ENCODE results near the gene DVL1. TPM values are rescaled to one million over a fixed set of nuclear protein-coding genes. Genes with fewer than 3 reads are reported as not detected.

DVL1 gene
- total RNA-seq, 1 donor from 2014 or later = 66.0 TPM

DNA sequence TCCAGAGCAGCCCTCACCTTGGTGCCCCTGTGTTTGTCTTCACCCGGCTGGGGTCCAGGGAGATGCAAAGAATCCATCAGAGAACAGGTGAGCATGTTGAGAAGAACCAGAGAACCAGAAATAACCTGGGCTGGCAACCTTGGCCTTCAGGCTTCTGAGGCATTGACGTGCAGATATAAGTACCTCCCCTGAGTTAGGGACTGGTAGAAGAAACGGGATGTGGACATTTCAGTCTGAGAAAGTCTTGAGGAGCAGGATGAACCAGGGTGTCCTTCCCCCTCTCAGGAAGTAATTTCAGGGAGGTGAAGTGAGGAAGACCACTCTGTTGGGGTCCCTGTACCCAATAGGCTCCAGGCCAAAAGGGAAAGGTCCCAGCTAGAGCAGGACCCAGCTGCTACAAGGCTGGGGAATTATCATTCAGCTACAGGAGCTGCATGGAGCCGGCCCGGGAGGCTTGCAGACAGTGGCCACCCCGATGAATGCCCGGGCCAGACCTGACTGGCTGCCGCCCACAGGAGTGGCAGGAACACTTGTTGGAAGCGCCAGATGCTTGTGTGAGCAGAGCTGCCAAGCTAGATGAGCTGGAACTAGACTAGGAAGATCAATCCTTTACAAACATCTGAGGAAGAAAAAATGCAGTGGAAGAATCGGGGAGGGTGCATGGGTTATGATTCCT lies 27.5 kb upstream of the DVL1 start:
- ATAC-seq (no peak), DNase-seq (no peak)
- Histone ChIP-seq H3K9me3 (no peaks in the 10 kb centered on the region), H3K27me3 (no peaks in the 10 kb centered on the region), H3K27ac (no peak overlapping the region), H3K4me3 (no peak overlapping the region), H3K36me3 (peaks cover 6% of the 10 kb centered on the region), H3K4me1 (peaks cover 25% of the 10 kb centered on the region)
- TF ChIP-seq, protein P1, sequence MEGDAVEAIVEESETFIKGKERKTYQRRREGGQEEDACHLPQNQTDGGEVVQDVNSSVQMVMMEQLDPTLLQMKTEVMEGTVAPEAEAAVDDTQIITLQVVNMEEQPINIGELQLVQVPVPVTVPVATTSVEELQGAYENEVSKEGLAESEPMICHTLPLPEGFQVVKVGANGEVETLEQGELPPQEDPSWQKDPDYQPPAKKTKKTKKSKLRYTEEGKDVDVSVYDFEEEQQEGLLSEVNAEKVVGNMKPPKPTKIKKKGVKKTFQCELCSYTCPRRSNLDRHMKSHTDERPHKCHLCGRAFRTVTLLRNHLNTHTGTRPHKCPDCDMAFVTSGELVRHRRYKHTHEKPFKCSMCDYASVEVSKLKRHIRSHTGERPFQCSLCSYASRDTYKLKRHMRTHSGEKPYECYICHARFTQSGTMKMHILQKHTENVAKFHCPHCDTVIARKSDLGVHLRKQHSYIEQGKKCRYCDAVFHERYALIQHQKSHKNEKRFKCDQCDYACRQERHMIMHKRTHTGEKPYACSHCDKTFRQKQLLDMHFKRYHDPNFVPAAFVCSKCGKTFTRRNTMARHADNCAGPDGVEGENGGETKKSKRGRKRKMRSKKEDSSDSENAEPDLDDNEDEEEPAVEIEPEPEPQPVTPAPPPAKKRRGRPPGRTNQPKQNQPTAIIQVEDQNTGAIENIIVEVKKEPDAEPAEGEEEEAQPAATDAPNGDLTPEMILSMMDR (IDR thresholded peaks at IDR 0.05) = no peak
- intact Hi-C loops (cut with DNase I) = no loop called here

DNA sequence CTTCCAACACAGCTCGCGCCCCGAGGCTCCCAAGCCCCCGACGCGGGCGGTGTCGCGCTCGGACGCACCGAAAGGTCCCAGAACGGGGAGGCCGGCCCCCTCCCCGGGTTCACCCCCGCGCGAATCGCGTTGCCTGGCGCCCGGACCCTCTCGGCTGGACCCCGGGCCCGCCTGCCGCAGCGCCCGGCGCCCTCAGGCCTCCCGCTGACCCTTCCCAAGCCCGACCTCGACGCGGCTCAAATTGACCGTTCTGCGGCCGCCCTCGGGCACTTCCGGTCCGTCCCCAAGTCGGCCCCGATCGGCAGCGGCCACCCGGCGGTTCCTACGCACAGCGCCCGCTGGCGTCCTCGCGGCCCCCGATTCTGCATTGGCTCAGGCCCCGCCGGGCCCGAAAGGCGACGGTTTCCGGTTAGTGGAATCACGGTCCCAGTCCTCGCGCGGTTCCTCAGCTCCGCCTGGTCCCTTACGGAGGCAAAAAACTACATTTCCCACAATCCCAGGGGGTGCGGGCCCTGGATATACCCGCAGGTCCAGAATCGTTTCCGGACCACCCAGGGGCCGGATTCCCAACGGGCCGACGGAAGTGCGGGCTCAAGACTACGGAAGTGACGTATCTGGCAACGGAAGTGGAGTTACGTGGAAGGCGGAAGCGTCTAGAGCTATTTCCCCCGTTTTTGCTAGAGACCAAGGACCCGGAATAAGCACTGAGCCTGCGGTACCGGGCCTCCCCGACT lies 25.9 kb upstream of the DVL1 start, which contains the start of gene AURKAIP1:
Gene AURKAIP1, minus strand, starts transcription at position 279 of the 734 bp plus-strand sequence. CDS start 451 bp downstream, outside the sequence.
- peak within 1 kb of the TSS; percentile 98 for H3K4me3 ChIP-seq
- peaks cover 6% of the 10 kb centered on the region for H3K36me3 ChIP-seq
- TF ChIP-seq, protein P1 (IDR thresholded peaks at IDR 0.05) = peak; percentile 35
- peak; percentile 98 for DNase-seq
- peaks cover 28% of the 10 kb centered on the region for H3K4me1 ChIP-seq
- ATAC-seq = peak; percentile 95
- intact Hi-C loops (cut with DNase I) = no loop called here
- H3K9me3 ChIP-seq = no peaks in the 10 kb centered on the region
- H3K27me3 ChIP-seq = no peaks in the 10 kb centered on the region
- H3K27ac ChIP-seq = peak within 1 kb of the TSS; percentile 96

DNA sequence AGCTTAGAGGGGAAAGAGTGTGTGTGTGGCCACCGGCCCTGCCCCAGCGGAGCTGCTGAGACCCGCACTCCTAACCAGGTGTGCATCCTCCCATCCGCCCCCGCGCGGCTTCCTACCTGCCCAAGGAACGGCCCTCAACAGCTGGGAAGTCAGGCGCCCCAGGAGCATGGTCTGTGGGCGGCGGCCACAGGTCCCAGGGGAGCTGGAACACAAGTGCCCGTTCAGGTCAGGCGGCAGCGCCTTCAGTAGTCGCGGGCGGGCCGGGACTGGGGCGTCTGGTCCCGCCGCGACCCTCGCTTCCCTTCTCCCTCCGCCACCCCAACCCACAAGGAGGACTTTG lies 25.3 kb upstream of the DVL1 start:
- intact Hi-C loops (cut with DNase I) = no loop called here

DNA sequence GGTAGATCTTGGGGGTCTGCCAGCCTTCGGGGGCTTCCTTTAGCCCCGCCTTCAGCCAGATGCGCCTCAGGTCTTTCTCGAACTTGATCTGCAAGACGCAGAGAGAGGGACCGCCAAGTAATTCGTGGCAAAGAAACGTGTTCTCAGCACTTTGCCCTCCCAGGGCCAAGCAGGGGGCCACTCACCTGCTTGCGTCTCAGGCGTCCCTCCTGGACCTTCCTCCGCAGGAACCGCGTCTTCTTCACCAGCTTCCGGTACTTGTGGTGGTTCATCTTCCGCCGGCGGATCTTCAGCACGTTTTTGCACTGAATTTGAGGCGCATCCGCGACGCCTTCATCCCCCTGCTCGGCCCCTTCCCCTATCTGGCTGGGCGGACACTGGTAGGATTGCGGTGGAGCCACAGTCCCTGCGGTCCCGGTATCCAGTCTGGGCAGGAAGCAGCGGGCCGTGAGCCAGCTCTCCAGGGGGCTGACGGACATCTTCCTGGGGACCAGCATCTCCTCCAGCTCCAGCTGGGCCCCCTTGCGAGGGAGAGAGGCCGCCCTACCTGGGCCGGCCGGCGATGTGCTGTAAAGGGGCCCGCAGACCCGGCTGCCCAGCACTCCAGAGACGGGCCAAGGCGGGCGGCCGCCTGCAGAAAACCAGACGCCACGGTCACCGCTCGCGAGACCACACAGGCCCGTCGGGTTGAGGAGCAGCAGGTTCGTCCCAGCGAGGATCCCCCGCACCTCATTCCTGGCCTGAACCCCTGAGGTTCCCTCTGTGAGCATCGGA lies 24.8 kb upstream of the DVL1 start:
- H3K4me3 ChIP-seq = peak overlapping the region; percentile 98
- H3K36me3 ChIP-seq = peaks cover 6% of the 10 kb centered on the region
- no peaks in the 10 kb centered on the region for H3K27me3 ChIP-seq
- peak overlapping the region; percentile 96 for H3K27ac ChIP-seq
- ATAC-seq (no peak), DNase-seq (no peak)
- TF ChIP-seq, protein P1 (IDR thresholded peaks at IDR 0.05) = no peak
- H3K9me3 ChIP-seq = no peaks in the 10 kb centered on the region
- H3K4me1 ChIP-seq = peaks cover 28% of the 10 kb centered on the region
- intact Hi-C loops (cut with DNase I) = no loop called here

More for the DNA sequence above, 25.3 kb upstream of the DVL1 start:
- Histone ChIP-seq H3K4me1 (peaks cover 28% of the 10 kb centered on the region), H3K9me3 (no peaks in the 10 kb centered on the region), H3K27ac (peak overlapping the region; percentile 96), H3K27me3 (no peaks in the 10 kb centered on the region), H3K4me3 (peak overlapping the region; percentile 98), H3K36me3 (peaks cover 6% of the 10 kb centered on the region)
- no peak for ATAC-seq
- TF ChIP-seq, protein P1 (IDR thresholded peaks at IDR 0.05) = no peak
- peak; percentile 74 for DNase-seq

DNA sequence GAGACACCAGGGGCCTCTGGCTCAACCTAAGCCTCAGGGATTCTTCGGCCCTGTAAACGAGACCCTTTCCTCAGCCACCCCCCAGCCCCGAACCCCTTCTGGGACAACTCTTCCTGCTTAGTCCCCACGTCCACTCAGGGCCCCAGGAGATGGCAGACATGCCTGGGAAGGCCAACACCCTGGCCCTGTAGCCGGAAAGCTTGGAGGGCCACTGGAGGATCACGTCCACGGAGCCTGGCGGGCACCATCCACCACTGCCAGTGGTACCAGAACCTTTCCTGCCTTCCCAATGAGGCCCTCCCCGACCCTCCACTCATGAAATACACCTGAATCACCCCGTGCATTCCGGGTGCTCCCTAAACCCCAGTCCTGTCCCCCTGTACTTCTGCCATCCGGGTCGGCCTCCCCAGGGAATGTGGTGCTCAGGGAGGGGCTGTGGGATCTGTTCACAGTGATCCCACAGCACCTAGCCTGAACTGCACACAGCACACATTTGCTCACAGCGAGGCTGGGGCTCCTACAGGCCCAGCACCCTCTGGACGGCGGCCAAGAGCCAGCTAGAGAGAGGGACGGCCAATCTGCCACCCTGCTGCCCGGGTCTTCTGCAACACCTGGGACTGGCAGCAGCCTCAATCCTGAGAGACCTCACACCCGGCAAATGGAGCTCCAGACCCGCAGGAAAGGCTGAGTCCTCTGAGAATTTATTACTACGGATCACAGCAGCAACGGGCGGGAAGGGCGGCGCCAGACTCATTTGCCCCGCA lies 24.0 kb upstream of the DVL1 start:
- Histone ChIP-seq H3K4me3 (no peak overlapping the region), H3K27ac (no peak overlapping the region), H3K9me3 (no peaks in the 10 kb centered on the region), H3K4me1 (peaks cover 28% of the 10 kb centered on the region), H3K27me3 (no peaks in the 10 kb centered on the region), H3K36me3 (peaks cover 6% of the 10 kb centered on the region)
- DNase-seq = no peak
- intact Hi-C loops (cut with DNase I) = no loop called here
- ATAC-seq = no peak
- TF ChIP-seq, protein P1 (IDR thresholded peaks at IDR 0.05) = no peak

Data from upper lobe of right lung (tissue), 1 donor.